ENCODE results near the gene TMEM129.

DNA sequence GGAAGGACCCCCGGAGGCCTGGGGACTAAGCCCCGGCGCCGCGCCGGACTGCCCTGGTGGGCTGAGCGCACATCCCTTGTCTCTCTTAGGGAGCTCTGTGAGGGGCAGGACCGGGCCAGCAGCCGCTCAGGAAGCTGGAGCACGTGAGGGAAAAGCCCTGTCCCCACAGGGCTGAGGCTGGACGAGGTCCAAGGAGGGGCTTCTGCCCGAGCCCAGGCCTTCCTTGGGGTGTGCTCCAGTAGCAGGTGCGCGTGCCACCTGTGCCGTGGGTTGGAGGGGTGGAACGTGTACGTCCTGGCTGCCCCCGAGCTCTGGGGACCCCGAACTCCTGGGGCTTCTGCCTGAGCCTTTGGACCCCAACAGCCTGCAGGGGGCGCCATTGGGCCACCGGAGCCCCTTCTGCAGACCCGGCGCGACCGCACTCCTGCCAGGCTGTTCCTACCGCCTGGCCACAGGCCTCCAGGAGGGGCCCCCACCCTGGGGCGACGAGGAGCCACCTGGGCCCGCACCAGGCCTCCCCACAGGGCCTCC lies 27.4 kb upstream of the TMEM129 start:
- no peak for TF ChIP-seq EZH2 (IDR thresholded peaks at IDR 0.05; ENCODE audit: borderline replicate concordance, insufficient read depth, low read length, poor library complexity, severe bottlenecking)
- no peak for TF ChIP-seq POLR2AphosphoS5 (IDR thresholded peaks at IDR 0.05)
- TF ChIP-seq, protein P1, sequence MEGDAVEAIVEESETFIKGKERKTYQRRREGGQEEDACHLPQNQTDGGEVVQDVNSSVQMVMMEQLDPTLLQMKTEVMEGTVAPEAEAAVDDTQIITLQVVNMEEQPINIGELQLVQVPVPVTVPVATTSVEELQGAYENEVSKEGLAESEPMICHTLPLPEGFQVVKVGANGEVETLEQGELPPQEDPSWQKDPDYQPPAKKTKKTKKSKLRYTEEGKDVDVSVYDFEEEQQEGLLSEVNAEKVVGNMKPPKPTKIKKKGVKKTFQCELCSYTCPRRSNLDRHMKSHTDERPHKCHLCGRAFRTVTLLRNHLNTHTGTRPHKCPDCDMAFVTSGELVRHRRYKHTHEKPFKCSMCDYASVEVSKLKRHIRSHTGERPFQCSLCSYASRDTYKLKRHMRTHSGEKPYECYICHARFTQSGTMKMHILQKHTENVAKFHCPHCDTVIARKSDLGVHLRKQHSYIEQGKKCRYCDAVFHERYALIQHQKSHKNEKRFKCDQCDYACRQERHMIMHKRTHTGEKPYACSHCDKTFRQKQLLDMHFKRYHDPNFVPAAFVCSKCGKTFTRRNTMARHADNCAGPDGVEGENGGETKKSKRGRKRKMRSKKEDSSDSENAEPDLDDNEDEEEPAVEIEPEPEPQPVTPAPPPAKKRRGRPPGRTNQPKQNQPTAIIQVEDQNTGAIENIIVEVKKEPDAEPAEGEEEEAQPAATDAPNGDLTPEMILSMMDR (IDR thresholded peaks at IDR 0.05; ENCODE audit: poor library complexity, severe bottlenecking): peak; percentile 68
- no peak for TF ChIP-seq TAF1 (IDR thresholded peaks at IDR 0.05; ENCODE audit: low read depth)
- no peak for TF ChIP-seq EP300 (conservative IDR thresholded peaks at IDR 0.05; ENCODE audit: poor library complexity, severe bottlenecking)
- no peak for TF ChIP-seq MXI1 (conservative IDR thresholded peaks at IDR 0.05; ENCODE audit: poor library complexity, severe bottlenecking)
- peak; percentile 63 for TF ChIP-seq SMC3 (conservative IDR thresholded peaks at IDR 0.05; ENCODE audit: poor library complexity)
- TF ChIP-seq REST (IDR thresholded peaks at IDR 0.05; ENCODE audit: borderline replicate concordance): no peak
- TF ChIP-seq RAD21 (conservative IDR thresholded peaks at IDR 0.05): peak; percentile 61
